ENCODE data around the gene TCF3.

TCF3 gene

GRCh38 chr19:1609680-1610474 lies 42.5 kb downstream of the TCF3 start:
- DNase-seq (ENCODE audit: low spot score): no peak

- no peak for DNase-seq (ENCODE audit: low spot score)
These were observed 43.4 kb downstream of the TCF3 start for GRCh38 chr19:1609103-1609396.

GRCh38 chr19:1608359-1609102 lies 43.9 kb downstream of the TCF3 start:
- DNase-seq (ENCODE audit: low spot score): no peak

- DNase-seq (ENCODE audit: low spot score): no peak
These were observed 46.2 kb downstream of the TCF3 start for GRCh38 chr19:1606138-1606651.

GRCh38 chr19:1605236-1606137 lies 46.9 kb downstream of the TCF3 start, which contains the start of gene UQCR11:
Gene UQCR11, minus strand, starts transcription at chr19:1605462. Its CDS starts 53 bp downstream, at chr19:1605409.
- peak; percentile 99 for DNase-seq (ENCODE audit: low spot score)

- DNase-seq (ENCODE audit: low spot score): no peak
These were observed 50.2 kb downstream of the TCF3 start for GRCh38 chr19:1602091-1602707.

- no peak for DNase-seq (ENCODE audit: low spot score)
These were observed 50.8 kb downstream of the TCF3 start for GRCh38 chr19:1601613-1602064.

GRCh38 chr19:1599460-1599846 lies 53.0 kb downstream of the TCF3 start:
- no peak for DNase-seq (ENCODE audit: low spot score)

GRCh38 chr19:1598777-1599459 lies 53.5 kb downstream of the TCF3 start:
- no peak for DNase-seq (ENCODE audit: low spot score)

GRCh38 chr19:1593501-1593772 lies 59.0 kb downstream of the TCF3 start:
- no peak for DNase-seq (ENCODE audit: low spot score)

GRCh38 chr19:1592755-1593500 lies 59.5 kb downstream of the TCF3 start, which contains the start of gene MBD3:
Gene MBD3, minus strand, starts transcription at chr19:1592865. Its CDS starts 234 bp downstream, at chr19:1592631.
- peak; percentile 90 for DNase-seq (ENCODE audit: low spot score)

GRCh38 chr19:1592024-1592754 lies 60.2 kb downstream of the TCF3 start:
- DNase-seq (ENCODE audit: low spot score): peak; percentile 84

- DNase-seq (ENCODE audit: low spot score): no peak
These were observed 60.9 kb downstream of the TCF3 start for GRCh38 chr19:1591421-1592023.

GRCh38 chr19:1590641-1591397 lies 61.6 kb downstream of the TCF3 start:
- DNase-seq (ENCODE audit: low spot score): no peak

- no peak for DNase-seq (ENCODE audit: low spot score)
These were observed 64.5 kb downstream of the TCF3 start for GRCh38 chr19:1587872-1588271.

GRCh38 chr19:1585243-1585580 lies 67.2 kb downstream of the TCF3 start:
- no peak for DNase-seq (ENCODE audit: low spot score)

GRCh38 chr19:1584500-1585242 lies 67.7 kb downstream of the TCF3 start:
- DNase-seq (ENCODE audit: low spot score): no peak

GRCh38 chr19:1582201-1582600 lies 70.2 kb downstream of the TCF3 start:
- DNase-seq (ENCODE audit: low spot score): no peak
